Aorta (tissue), 5 donors: Measurements from ENCODE around the gene GMDS. TPM values are rescaled to one million over a fixed set of nuclear protein-coding genes. Genes with fewer than 3 reads are reported as not detected.

Experiments
- ATAC-seq: fragments of 200-7000 bp; cut with Tn5 transposase; one replicate; pipeline ENCODE4 v1.9.1; 2022; ENCODE audit warnings: moderate library complexity; ENCODE audit not compliant: low FRiP score
- DNase-seq, 2 donors: peaks; one replicate each; pipeline ENCODE4 v3.0.0-alpha.2; 2020
- H3K27ac ChIP-seq, 2 donors: one replicate each; pipeline ENCODE4 v1.5.1; 2013; ENCODE audit warnings: low read length in 2 of 2, mild to moderate bottlenecking in 2 of 2, moderate library complexity in 2 of 2, control low read depth in 1 of 2, inconsistent platforms in 1 of 2, low read depth in 1 of 2
- H3K27me3 ChIP-seq, 2 donors: one replicate each; pipeline ENCODE4 v1.6.1; 2013; ENCODE audit warnings: control low read depth in 1 of 2, low read length in 1 of 2, mild to moderate bottlenecking in 1 of 2, moderate library complexity in 1 of 2; ENCODE audit not compliant: insufficient read depth in 2 of 2, control insufficient read depth in 1 of 2
- H3K36me3 ChIP-seq, 2 donors: one replicate each; pipeline ENCODE4 v1.6.1; 2013; ENCODE audit warnings: control low read depth in 1 of 2, low read length in 1 of 2, mild to moderate bottlenecking in 1 of 2; ENCODE audit not compliant: insufficient read depth in 2 of 2, control insufficient read depth in 1 of 2
- H3K4me1 ChIP-seq, 2 donors: one replicate each; pipeline ENCODE4 v1.6.1; 2013; ENCODE audit warnings: low read length in 2 of 2, control low read depth in 1 of 2, mild to moderate bottlenecking in 1 of 2, moderate library complexity in 1 of 2; ENCODE audit not compliant: insufficient read depth in 2 of 2, control insufficient read depth in 1 of 2
- H3K4me3 ChIP-seq, 2 donors: one replicate each; pipeline ENCODE4 v1.5.1; 2013; ENCODE audit warnings: low read length in 2 of 2, control low read depth in 1 of 2, mild to moderate bottlenecking in 1 of 2
- H3K9me3 ChIP-seq: one replicate; pipeline ENCODE4 v1.6.1; 2013; ENCODE audit warnings: mild to moderate bottlenecking, low read length; ENCODE audit not compliant: control insufficient read depth
- WGBS, 2 donors: extraction: QIAGEN DNeasy Blood & Tissue Kit; methylation state at CpG; one replicate each; pipeline ENCODE4 v1.1.7; 2013; 5-methylcytosine and 5-hydroxymethylcytosine counted together
- intact Hi-C, 2 donors: fragments of 100-400 bp; cut with DNase I; formaldehyde crosslinking; loops; one replicate each; pipeline versions ENCODE4 v1.14.2 to v1.15.0; 2022
- polyA plus RNA-seq, 2 donors: library from polyadenylated mRNA; stranded (reverse); fragments of 200-250 nt; gene quantifications; one replicate each; pipeline ENCODE4 v1.2.3, GENCODE V29; 2013
- total RNA-seq, 2 donors: library from RNA; stranded (reverse); fragmentation: NEBNext Ultra II Directional; extraction: Animal tissue kit (Norgen Biotek cat#: 25700); gene quantifications; one replicate each; pipeline ENCODE4 v1.2.1, GENCODE V29; 2021
- donor health status: healthy with polysubstance abuse.
- donor health status: Bipolar disorder and iron deficiency.
- donor health status: DM: no; HTN: no; CAD: no.
- donor health status: DM: no; HTN: no; CAD: no.
- donor health status: DM: yes; HTN: yes; CAD: no.

Gene GMDS
- total and polyA plus RNA-seq, 4 donors = 66.1 to 138 (median 84.9) TPM

DNA sequence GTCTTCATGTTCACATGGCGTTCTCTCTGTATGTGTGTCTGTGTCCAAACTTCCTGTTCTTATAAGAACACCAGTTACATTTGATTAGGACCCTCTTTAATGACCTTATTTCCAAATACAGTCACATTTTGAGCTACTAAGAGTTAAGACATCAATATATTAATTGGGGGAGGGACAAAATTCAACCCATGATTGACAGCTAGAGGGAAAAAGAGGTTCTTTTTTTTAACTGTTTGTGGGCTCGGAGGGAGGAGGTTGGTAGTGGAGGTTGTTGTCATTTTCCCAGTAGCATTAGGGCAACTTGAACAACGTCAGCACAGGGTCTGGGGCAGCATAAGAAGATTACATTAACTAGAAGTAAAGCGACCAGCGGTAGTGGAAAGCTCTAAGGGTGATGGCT is 2.3 kb upstream of the GMDS start:
- WGBS, 2 donors = 93 to 94% methylated on average over 5 of the region's 5 CpGs

DNA sequence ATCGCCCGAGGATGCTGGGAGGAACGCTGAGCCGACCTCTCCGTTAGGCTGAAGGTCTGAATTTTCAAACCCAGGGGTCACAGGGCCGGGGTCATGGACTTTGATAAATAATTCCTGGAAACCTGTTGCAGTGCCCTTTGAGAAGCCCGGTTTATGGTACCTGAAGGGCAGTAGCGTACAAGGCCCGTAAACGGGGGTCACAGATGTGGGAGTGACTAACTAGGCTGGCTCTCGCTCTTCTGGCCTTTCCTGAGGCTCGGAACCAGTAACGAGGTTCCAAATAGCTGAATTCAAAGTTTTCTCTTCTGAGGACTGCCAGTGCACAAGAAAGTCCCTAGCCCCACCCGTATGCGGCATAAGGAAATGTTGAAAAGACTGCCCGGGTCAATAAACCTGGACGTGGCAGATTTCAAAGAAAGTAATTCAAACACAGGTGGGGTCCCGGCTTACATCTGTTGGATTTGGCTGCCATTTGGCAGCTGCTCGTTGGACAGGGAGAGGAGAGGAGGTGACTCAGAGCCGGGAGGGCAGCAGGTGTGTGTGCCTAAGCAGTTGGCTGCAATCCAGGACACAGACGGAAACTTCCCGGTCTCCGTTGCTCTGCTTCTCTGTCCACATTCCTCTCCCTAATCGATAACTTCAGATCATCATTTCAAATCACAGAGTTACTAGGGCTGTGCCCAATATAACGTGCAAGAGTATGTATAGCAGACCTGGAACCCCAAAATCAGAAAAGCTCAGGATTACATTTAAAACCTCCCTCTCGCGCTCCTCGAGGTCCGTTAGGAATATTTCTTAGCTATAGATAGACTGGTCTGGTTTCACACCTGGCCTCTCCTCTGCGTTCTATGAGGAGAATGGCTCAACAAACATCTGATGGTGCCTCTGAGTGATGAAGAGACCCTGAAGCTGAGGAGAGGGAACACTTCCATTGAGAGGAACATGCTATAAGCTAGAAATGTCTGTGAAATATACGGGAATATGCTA is 765 bp upstream of the GMDS start:
- WGBS, 2 donors = 16 to 18% methylated on average over 31 of the region's 31 CpGs
- no peaks in the 10 kb centered on the region for H3K27me3 ChIP-seq
- intact Hi-C loops = loop anchor here in 1 of 2 donors (5.0 to 10.0 kb wide), 2 partner anchors 109 to 134 kb away; no protein-coding TSS in a partner anchor
- H3K27ac ChIP-seq = peak overlapping the region; percentile 68 to 91
- peak; percentile 24 for ATAC-seq
- DNase-seq = peak; percentile 58 to 79
- H3K4me1 ChIP-seq = no peaks in the 10 kb centered on the region
- peak overlapping the region; percentile 95 to 97 for H3K4me3 ChIP-seq
- H3K9me3 ChIP-seq = no peaks in the 10 kb centered on the region
- no peaks in the 10 kb centered on the region for H3K36me3 ChIP-seq

More for the DNA sequence above, 2.3 kb upstream of the GMDS start:
- Histone ChIP-seq H3K27ac (no peak overlapping the region), H3K36me3 (no peaks in the 10 kb centered on the region), H3K4me3 (no peak overlapping the region), H3K4me1 (no peaks in the 10 kb centered on the region), H3K27me3 (no peaks in the 10 kb centered on the region), H3K9me3 (no peaks in the 10 kb centered on the region)
- no peak for DNase-seq
- ATAC-seq = no peak
- intact Hi-C loops = loop anchor here in 1 of 2 donors (5.0 to 10.0 kb wide), 2 partner anchors 107 to 135 kb away; no protein-coding TSS in a partner anchor

DNA sequence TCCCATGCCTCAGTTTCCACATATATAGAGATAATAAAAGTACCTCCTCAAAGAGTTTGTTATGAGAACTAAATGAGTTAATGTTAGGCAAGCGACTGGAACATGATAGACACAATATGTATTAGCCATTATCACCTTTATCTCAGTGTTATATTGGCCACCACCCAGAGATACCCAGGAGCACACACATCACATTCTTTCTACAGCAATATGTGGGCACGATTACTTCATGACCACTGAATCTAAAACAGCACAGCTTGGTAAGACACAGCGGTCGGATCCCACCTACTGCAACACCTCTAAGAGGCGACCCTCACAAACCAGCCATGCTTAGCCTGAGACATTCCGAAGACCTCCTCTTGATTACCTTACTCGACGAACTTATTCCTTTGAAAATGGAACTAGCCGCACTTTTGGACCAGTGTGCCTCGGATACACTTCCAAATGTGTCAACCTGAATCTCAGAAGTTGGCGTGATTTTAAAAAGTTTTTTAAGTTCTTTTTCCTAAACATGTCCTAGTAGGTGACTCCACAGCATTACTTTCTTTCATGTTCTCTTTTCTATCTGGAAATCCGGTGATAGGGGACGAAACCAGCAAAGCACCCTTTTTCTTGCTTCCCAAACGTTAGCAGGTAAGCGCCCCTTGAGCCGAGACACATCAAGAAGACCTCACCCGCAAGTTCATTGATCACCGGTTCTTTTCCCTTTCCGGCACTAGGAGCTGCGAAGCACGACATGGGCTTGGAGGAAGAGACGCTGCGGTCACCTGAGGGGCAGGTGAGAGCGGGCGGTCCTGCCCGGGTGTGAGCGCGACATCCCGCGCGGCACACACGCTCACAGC is 923 bp downstream of the GMDS start:
- H3K9me3 ChIP-seq = no peaks in the 10 kb centered on the region
- no peaks in the 10 kb centered on the region for H3K27me3 ChIP-seq
- H3K27ac ChIP-seq = no peak overlapping the region
- intact Hi-C loops = loop anchor here in 1 of 2 donors (5.0 to 10.0 kb wide), 3 partner anchors 110 to 637 kb away; partner anchors contain the start of gene FOXC1
- DNase-seq (no peak), ATAC-seq (no peak)
- H3K4me1 ChIP-seq = no peaks in the 10 kb centered on the region
- peak overlapping the region; percentile 80 to 95 for H3K4me3 ChIP-seq
- WGBS, 2 donors = 13 to 16% methylated on average over 32 of the region's 32 CpGs
- no peaks in the 10 kb centered on the region for H3K36me3 ChIP-seq

DNA sequence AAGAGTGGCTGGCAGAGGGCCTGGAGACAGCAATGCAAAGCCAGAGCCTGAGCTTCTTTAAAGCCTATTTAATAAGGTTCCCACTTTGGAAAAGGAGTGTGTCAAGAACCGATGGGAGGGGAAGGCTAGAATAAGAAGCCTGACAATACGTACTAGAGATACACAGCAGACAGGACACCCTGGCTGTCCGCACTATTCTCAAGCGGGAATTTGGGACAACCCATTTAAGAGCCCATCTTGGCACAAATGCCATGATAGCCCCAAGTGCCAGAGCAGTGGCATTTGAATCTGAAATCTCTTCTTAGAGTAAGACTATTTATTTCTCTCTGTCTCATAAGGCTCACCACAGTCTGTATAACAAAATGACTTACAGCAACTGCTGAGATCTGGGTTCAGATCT is 3.1 kb downstream of the GMDS start:
- H3K27me3 ChIP-seq = no peaks in the 10 kb centered on the region
- DNase-seq = no peak
- no peak overlapping the region for H3K4me3 ChIP-seq
- no peak for ATAC-seq
- WGBS, 2 donors = 47 to 59% methylated on average over 4 of the region's 4 CpGs
- intact Hi-C loops = loop anchor here in 1 of 2 donors (5.0 to 10.0 kb wide), 2 partner anchors 112 to 635 kb away; partner anchors contain the start of gene FOXC1
- no peaks in the 10 kb centered on the region for H3K36me3 ChIP-seq
- H3K9me3 ChIP-seq = no peaks in the 10 kb centered on the region
- H3K27ac ChIP-seq = peak overlapping the region in 1 of 2 donors; percentile 57
- no peaks in the 10 kb centered on the region for H3K4me1 ChIP-seq

GRCh38 chr6:2240961-2241360 is 4.4 kb downstream of the GMDS start:
- WGBS, 2 donors = 86% methylated on average over 6 of the region's 6 CpGs
- peaks cover 0 to 3% of the 10 kb centered on the region in 2 donors for H3K4me1 ChIP-seq
- DNase-seq = no peak
- H3K9me3 ChIP-seq = no peaks in the 10 kb centered on the region
- no peak for ATAC-seq
- no peaks in the 10 kb centered on the region for H3K27me3 ChIP-seq
- H3K36me3 ChIP-seq = no peaks in the 10 kb centered on the region
- intact Hi-C loops = loop anchor here in 1 of 2 donors (5.0 to 10.0 kb wide), 2 partner anchors 114 to 634 kb away; partner anchors contain the start of gene FOXC1
- no peak overlapping the region for H3K27ac ChIP-seq
- H3K4me3 ChIP-seq = no peak overlapping the region

DNA sequence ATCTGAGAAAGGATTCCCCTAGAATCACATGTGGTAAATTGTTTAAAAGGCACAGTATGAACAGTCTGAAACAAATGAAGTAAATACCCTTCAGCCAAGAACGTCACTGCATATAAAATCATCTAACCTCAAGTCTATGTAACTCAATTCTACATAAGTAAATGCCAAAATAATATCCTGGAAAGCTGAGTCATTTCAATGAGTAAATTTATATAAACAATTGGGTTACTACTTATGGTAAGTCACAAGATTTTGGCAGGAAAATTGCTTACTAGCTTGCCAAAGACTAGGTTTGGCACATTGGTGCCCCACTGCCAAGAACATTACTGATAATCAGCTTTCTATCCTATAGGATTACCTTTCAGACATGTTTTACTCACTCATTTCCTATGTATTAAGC is 8.4 kb downstream of the GMDS start:
- ATAC-seq (no peak), DNase-seq (no peak)
- no peak overlapping the region for H3K4me3 ChIP-seq
- no peak overlapping the region for H3K27ac ChIP-seq
- no peaks in the 10 kb centered on the region for H3K9me3 ChIP-seq
- H3K27me3 ChIP-seq = no peaks in the 10 kb centered on the region
- 10 to 13% methylated on average over 1 of the region's 1 CpG for WGBS, 2 donors
- H3K4me1 ChIP-seq = peaks cover 0 to 3% of the 10 kb centered on the region in 2 donors
- intact Hi-C loops = no loop called here
- H3K36me3 ChIP-seq = no peaks in the 10 kb centered on the region

GRCh38 chr6:2235777-2236495 is 9.5 kb downstream of the GMDS start:
- no peak for ATAC-seq
- WGBS, 2 donors = 82 to 83% methylated on average over 2 of the region's 2 CpGs
- Histone ChIP-seq H3K9me3 (no peaks in the 10 kb centered on the region), H3K4me3 (no peak overlapping the region), H3K27me3 (no peaks in the 10 kb centered on the region), H3K4me1 (peaks cover 1 to 3% of the 10 kb centered on the region in 2 donors), H3K36me3 (no peaks in the 10 kb centered on the region), H3K27ac (peak overlapping the region in 1 of 2 donors; percentile 19)
- intact Hi-C loops = no loop called here
- DNase-seq = no peak

DNA sequence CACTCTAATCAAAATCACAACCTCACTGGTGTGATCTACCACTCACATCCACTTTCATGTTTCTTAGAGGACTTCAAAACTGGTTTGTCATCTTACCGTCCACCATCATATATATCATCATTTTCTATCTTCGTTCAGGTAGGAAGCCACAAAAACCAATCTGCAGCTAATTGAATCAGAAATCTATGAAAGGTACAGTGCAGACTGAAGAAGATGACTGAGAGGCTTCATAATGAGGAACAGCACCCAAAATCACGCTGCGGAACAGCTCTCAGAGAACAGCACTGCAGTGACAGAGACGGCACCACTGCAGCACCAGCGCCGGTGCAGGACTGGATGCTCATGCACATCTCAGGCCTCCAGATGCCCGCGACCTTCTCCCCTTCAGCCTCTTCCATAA is 13.0 kb downstream of the GMDS start:
- intact Hi-C loops = no loop called here
- Histone ChIP-seq H3K27me3 (no peaks in the 10 kb centered on the region), H3K4me3 (no peak overlapping the region), H3K27ac (no peak overlapping the region), H3K36me3 (no peaks in the 10 kb centered on the region), H3K4me1 (peaks cover 1 to 3% of the 10 kb centered on the region in 2 donors), H3K9me3 (no peaks in the 10 kb centered on the region)
- no peak for ATAC-seq
- no peak for DNase-seq
- 94 to 97% methylated on average over 9 of the region's 9 CpGs for WGBS, 2 donors
